WTC11 (cell line): ENCODE results near the gene EPB41L4B. TPM values are rescaled to one million over a fixed set of nuclear protein-coding genes. Genes with fewer than 3 reads are reported as not detected.
A peak's percentile ranks its signal among the peaks of the same experiment; 100 is the strongest.

Experiments used
- ATAC-seq: fragments of 200-7000 bp; cut with Tn5 transposase; 2 replicates; pipeline ENCODE4 v1.10.0; 2021; ENCODE audit warnings: mild to moderate bottlenecking, moderate library complexity
- CTCF ChIA-PET: fragments of 300-600 bp; sonication (Branson Sonifier 250); formaldehyde crosslinking; loops from one replicate; lab custom pipeline; 2021; ENCODE audit warnings: antibody characterized with exemption; lab: Charles Lee
- POLR2A ChIA-PET: fragments of 350-600 bp; sonication (Branson Sonifier 250); formaldehyde crosslinking; loops from one replicate; lab custom pipeline; 2021; ENCODE audit warnings: antibody characterized with exemption; lab: Charles Lee
- DNase-seq: peaks from one replicate; pipeline ENCODE4 v3.0.0; 2021; ENCODE audit warnings: low spot score
- H3K27ac Mint-ChIP-seq: 2 replicates; pipeline ENCODE4 v1.8.0; 2021; ENCODE audit warnings: mixed read lengths
- H3K27me3 Mint-ChIP-seq: 2 replicates; pipeline ENCODE4 v1.8.0; 2021; ENCODE audit warnings: low read depth, mild to moderate bottlenecking, moderate library complexity, mixed read lengths
- H3K36me3 Mint-ChIP-seq: 2 replicates; pipeline ENCODE4 v1.8.0; 2021; ENCODE audit warnings: mixed read lengths
- H3K4me1 Mint-ChIP-seq: 2 replicates; pipeline ENCODE4 v1.8.0; 2022; ENCODE audit warnings: mixed read lengths
- H3K4me3 Mint-ChIP-seq: 2 replicates; pipeline ENCODE4 v1.8.0; 2021; ENCODE audit warnings: mild to moderate bottlenecking, moderate library complexity, mixed read lengths
- H3K9me3 Mint-ChIP-seq: 2 replicates; pipeline ENCODE4 v1.8.0; 2021; ENCODE audit warnings: mixed read lengths
- ETV6 ChIP-seq: sonication (generic); formaldehyde crosslinking; IDR thresholded peaks from 2 replicates; pipeline ENCODE4 v1.8.1; 2022; ENCODE audit warnings: mild to moderate bottlenecking, missing genetic modification reagents
- FOXJ3 ChIP-seq: sonication (generic); formaldehyde crosslinking; IDR thresholded peaks from 2 replicates; pipeline ENCODE4 v1.9.0; 2021; ENCODE audit warnings: missing genetic modification reagents, mild to moderate bottlenecking, borderline replicate concordance
- FOXK1 ChIP-seq: sonication (generic); formaldehyde crosslinking; IDR thresholded peaks from 2 replicates; pipeline ENCODE4 v1.8.0; 2022; ENCODE audit warnings: mild to moderate bottlenecking, moderate library complexity, missing genetic modification reagents
- KAT7 ChIP-seq: sonication (generic); formaldehyde crosslinking; IDR thresholded peaks from 2 replicates; pipeline ENCODE4 v1.8.1; 2023; ENCODE audit warnings: missing genetic modification reagents, mild to moderate bottlenecking, borderline replicate concordance
- MYBL2 ChIP-seq: sonication (generic); formaldehyde crosslinking; IDR thresholded peaks from 2 replicates; pipeline ENCODE4 v1.8.1; 2023; ENCODE audit warnings: mild to moderate bottlenecking, moderate library complexity, missing genetic modification reagents
- NFYB ChIP-seq: sonication (generic); formaldehyde crosslinking; conservative IDR thresholded peaks from 2 replicates; pipeline ENCODE4 v1.8.0; 2022; ENCODE audit warnings: low read depth, missing genetic modification reagents
- NR1H2 ChIP-seq: sonication (generic); formaldehyde crosslinking; IDR thresholded peaks from 2 replicates; pipeline ENCODE4 v1.9.0; 2021; ENCODE audit warnings: mild to moderate bottlenecking, moderate library complexity, missing genetic modification reagents
- NR2C2 ChIP-seq: sonication (generic); formaldehyde crosslinking; IDR thresholded peaks from 2 replicates; pipeline ENCODE4 v1.8.0; 2022; ENCODE audit warnings: mild to moderate bottlenecking, missing genetic modification reagents
- TCF7 ChIP-seq: sonication (generic); formaldehyde crosslinking; IDR thresholded peaks from 2 replicates; pipeline ENCODE4 v1.8.0; 2022; ENCODE audit warnings: mild to moderate bottlenecking, low read depth, missing genetic modification reagents, moderate library complexity
- TEAD1 ChIP-seq: sonication (generic); formaldehyde crosslinking; IDR thresholded peaks from 2 replicates; pipeline ENCODE4 v1.8.0; 2022; ENCODE audit warnings: mild to moderate bottlenecking, missing genetic modification reagents
- TEAD4 ChIP-seq: sonication (generic); formaldehyde crosslinking; IDR thresholded peaks from 2 replicates; pipeline ENCODE4 v1.8.0; 2022; ENCODE audit warnings: mild to moderate bottlenecking, missing genetic modification reagents
- ZNF416 ChIP-seq: fragments of 250-450 bp; sonication (Bioruptor Pico); IDR thresholded peaks from 2 replicates; pipeline ENCODE4 v1.9.0; 2021; ENCODE audit warnings: mild to moderate bottlenecking, inconsistent platforms
- ZNF423 ChIP-seq: fragments of 250-450 bp; sonication (Bioruptor Pico); IDR thresholded peaks from 2 replicates; pipeline ENCODE4 v2.1.2; 2022; ENCODE audit warnings: mild to moderate bottlenecking, moderate library complexity
- total RNA-seq: library from RNA; stranded (reverse); gene quantifications from 3 replicates; pipeline ENCODE4 v1.2.3, GENCODE V29; 2021
- TF ChIP-seq, protein P1 (sequence below): fragments of 250-450 bp; sonication (Bioruptor Pico); IDR thresholded peaks from 2 replicates; pipeline ENCODE4 v2.1.2; 2022; ENCODE audit warnings: mild to moderate bottlenecking, moderate library complexity
- TF ChIP-seq, protein P2 (sequence below): sonication (generic); formaldehyde crosslinking; IDR thresholded peaks from 2 replicates; pipeline ENCODE4 v1.8.1; 2022; ENCODE audit warnings: mild to moderate bottlenecking, moderate library complexity, missing genetic modification reagents
- TF ChIP-seq, protein P3 (sequence below): sonication (generic); formaldehyde crosslinking; IDR thresholded peaks from 2 replicates; pipeline ENCODE4 v1.8.0; 2022; ENCODE audit warnings: mild to moderate bottlenecking, missing genetic modification reagents
- TF ChIP-seq, protein P4 (sequence below): fragments of 250-450 bp; sonication (Bioruptor Pico); IDR thresholded peaks from 2 replicates; pipeline ENCODE4 v1.9.0; 2021; ENCODE audit warnings: mild to moderate bottlenecking
- TF ChIP-seq, protein P5 (sequence below): sonication (generic); formaldehyde crosslinking; IDR thresholded peaks from 2 replicates; pipeline ENCODE4 v1.8.1; 2023; ENCODE audit warnings: mild to moderate bottlenecking, missing genetic modification reagents, moderate library complexity
- TF ChIP-seq, protein P6 (sequence below): sonication (generic); formaldehyde crosslinking; IDR thresholded peaks from 2 replicates; pipeline ENCODE4 v1.8.0; 2023; ENCODE audit warnings: missing genetic modification reagents
- TF ChIP-seq, protein P7 (sequence below): sonication (generic); formaldehyde crosslinking; IDR thresholded peaks from 2 replicates; pipeline ENCODE4 v1.8.0; 2022; ENCODE audit warnings: mild to moderate bottlenecking, missing genetic modification reagents
- TF ChIP-seq, protein P8 (sequence below): fragments of 250-450 bp; sonication (Bioruptor Pico); IDR thresholded peaks from 2 replicates; pipeline ENCODE4 v1.9.0; 2021; ENCODE audit warnings: moderate library complexity, mild to moderate bottlenecking, inconsistent platforms, borderline replicate concordance

Gene EPB41L4B
- total RNA-seq, 1 experiment from 2014 or later: 20.0 TPM

DNA sequence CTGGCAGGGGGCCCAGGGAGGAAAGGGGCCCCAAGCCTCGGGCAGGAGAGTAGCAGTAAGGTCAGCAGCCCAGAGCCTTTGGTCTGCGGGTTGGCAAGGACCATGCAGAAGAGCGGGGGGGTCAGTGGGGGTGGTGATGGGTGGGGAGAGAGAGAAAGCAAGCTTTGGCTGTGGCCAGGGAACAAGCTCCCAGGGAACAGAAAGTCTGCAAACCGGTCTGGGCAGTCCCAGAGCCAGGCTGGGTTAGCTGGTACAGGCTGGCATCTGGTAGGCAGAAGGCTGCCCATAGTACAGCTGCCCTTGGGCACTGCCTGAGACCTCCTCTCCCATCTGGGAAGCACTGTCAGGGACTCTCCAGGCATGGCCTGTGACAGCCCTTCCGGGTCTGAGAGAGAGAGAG, 10.5 kb upstream of the EPB41L4B start:
- Mint-ChIP-seq H3K36me3 (no peaks in the 10 kb centered on the region), H3K4me1 (peaks cover 17% of the 10 kb centered on the region), H3K27ac (no peak overlapping the region), H3K9me3 (no peaks in the 10 kb centered on the region), H3K4me3 (no peak overlapping the region), H3K27me3 (no peaks in the 10 kb centered on the region)
- ATAC-seq (no peak), DNase-seq (no peak)
- no peak for TF ChIP-seq FOXK1 (CRISPR knock-in tag)
- TF ChIP-seq, protein P1, sequence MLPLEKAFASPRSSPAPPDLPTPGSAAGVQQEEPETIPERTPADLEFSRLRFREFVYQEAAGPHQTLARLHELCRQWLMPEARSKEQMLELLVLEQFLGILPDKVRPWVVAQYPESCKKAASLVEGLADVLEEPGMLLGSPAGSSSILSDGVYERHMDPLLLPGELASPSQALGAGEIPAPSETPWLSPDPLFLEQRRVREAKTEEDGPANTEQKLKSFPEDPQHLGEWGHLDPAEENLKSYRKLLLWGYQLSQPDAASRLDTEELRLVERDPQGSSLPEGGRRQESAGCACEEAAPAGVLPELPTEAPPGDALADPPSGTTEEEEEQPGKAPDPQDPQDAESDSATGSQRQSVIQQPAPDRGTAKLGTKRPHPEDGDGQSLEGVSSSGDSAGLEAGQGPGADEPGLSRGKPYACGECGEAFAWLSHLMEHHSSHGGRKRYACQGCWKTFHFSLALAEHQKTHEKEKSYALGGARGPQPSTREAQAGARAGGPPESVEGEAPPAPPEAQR (CRISPR knock-in tag): no peak
- no peak for TF ChIP-seq KAT7
- no peak for TF ChIP-seq TEAD4 (CRISPR knock-in tag)
- TF ChIP-seq TCF7 (CRISPR knock-in tag): no peak
- TF ChIP-seq, protein P2, sequence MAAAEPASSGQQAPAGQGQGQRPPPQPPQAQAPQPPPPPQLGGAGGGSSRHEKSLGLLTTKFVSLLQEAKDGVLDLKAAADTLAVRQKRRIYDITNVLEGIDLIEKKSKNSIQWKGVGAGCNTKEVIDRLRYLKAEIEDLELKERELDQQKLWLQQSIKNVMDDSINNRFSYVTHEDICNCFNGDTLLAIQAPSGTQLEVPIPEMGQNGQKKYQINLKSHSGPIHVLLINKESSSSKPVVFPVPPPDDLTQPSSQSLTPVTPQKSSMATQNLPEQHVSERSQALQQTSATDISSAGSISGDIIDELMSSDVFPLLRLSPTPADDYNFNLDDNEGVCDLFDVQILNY (CRISPR knock-in tag): no peak
- no peak for TF ChIP-seq MYBL2
- TF ChIP-seq, protein P3, sequence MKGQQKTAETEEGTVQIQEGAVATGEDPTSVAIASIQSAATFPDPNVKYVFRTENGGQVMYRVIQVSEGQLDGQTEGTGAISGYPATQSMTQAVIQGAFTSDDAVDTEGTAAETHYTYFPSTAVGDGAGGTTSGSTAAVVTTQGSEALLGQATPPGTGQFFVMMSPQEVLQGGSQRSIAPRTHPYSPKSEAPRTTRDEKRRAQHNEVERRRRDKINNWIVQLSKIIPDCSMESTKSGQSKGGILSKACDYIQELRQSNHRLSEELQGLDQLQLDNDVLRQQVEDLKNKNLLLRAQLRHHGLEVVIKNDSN (CRISPR knock-in tag): no peak
- TF ChIP-seq, protein P4, sequence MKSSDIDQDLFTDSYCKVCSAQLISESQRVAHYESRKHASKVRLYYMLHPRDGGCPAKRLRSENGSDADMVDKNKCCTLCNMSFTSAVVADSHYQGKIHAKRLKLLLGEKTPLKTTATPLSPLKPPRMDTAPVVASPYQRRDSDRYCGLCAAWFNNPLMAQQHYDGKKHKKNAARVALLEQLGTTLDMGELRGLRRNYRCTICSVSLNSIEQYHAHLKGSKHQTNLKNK: no peak
- TF ChIP-seq, protein P5, sequence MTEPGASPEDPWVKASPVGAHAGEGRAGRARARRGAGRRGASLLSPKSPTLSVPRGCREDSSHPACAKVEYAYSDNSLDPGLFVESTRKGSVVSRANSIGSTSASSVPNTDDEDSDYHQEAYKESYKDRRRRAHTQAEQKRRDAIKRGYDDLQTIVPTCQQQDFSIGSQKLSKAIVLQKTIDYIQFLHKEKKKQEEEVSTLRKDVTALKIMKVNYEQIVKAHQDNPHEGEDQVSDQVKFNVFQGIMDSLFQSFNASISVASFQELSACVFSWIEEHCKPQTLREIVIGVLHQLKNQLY: no peak
- no peak for TF ChIP-seq NR2C2 (CRISPR knock-in tag)
- no peak for TF ChIP-seq FOXJ3
- TF ChIP-seq ZNF423 (CRISPR knock-in tag): no peak
- ChIA-PET CTCF (interaction anchor here (1.1 kb wide), 1 partner anchor 14 kb away, joined by 6 read pairs; no protein-coding TSS in a partner anchor), POLR2A (interaction anchor here (1.5 kb wide), 1 partner anchor 14 kb away, joined by 3 read pairs; no protein-coding TSS in a partner anchor)

DNA sequence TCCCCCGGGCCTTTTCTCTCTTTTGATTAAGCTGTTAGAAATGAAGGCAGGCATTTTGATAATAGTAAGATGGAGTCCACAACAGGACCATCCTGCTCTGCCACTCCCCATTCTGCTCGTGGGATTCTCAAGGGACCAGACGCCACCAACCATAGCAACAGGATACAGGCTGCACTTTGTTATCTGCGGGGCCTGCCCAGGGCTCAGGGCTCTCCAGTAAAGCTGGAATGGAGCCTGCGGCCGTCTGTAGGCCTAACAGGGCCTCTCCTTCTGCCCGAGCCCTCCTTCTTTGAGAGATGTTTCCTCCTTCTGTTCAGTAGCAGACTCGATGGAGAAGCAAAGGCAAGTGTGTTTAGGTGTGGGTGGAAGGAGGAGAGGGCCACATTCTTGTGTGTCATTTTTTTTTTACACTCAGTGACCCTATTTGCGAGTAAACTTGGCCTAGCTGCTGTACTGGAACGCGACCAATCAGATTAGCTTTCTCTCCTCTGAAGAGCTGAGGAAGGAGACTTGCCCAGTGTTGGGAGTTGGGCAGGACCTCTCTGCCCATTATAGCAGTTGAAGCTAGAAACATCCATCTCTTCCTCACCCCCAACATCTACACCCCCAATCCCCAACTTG, 8.9 kb upstream of the EPB41L4B start:
- TF ChIP-seq MYBL2 (no peak), ETV6 (CRISPR knock-in tag) (no peak), NFYB (CRISPR knock-in tag) (no peak), FOXK1 (CRISPR knock-in tag) (no peak), ZNF416 (CRISPR knock-in tag) (no peak), TEAD1 (no peak), NR1H2 (CRISPR knock-in tag) (no peak), TCF7 (CRISPR knock-in tag) (no peak)
- TF ChIP-seq, protein P6, sequence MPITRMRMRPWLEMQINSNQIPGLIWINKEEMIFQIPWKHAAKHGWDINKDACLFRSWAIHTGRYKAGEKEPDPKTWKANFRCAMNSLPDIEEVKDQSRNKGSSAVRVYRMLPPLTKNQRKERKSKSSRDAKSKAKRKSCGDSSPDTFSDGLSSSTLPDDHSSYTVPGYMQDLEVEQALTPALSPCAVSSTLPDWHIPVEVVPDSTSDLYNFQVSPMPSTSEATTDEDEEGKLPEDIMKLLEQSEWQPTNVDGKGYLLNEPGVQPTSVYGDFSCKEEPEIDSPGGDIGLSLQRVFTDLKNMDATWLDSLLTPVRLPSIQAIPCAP (CRISPR knock-in tag): no peak
- TF ChIP-seq, protein P7, sequence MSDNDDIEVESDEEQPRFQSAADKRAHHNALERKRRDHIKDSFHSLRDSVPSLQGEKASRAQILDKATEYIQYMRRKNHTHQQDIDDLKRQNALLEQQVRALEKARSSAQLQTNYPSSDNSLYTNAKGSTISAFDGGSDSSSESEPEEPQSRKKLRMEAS (CRISPR knock-in tag): no peak
- TF ChIP-seq, protein P8, sequence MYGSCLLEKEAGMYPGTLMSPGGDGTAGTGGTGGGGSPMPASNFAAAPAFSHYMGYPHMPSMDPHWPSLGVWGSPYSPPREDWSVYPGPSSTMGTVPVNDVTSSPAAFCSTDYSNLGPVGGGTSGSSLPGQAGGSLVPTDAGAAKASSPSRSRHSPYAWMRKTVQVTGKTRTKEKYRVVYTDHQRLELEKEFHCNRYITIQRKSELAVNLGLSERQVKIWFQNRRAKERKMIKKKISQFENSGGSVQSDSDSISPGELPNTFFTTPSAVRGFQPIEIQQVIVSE (CRISPR knock-in tag): no peak
- TF ChIP-seq, all 79 proteins: peak for 0
- Mint-ChIP-seq H3K27ac (no peak overlapping the region), H3K36me3 (no peaks in the 10 kb centered on the region), H3K9me3 (no peaks in the 10 kb centered on the region), H3K27me3 (no peaks in the 10 kb centered on the region; the same call in 1 of the 2 replicates), H3K4me3 (no peak overlapping the region), H3K4me1 (peaks cover 17% of the 10 kb centered on the region)
- DNase-seq: no peak
- peak; percentile 59 for ATAC-seq
- CTCF ChIA-PET: interaction anchor here (0.6 to 2.4 kb wide), 6 partner anchors 16 to 153 kb away, joined by 3 to 9 read pairs (median 6); no protein-coding TSS in a partner anchor
- POLR2A ChIA-PET: no interaction called here
